Measurements from ENCODE around the gene MYH9. TPM values are rescaled to one million over a fixed set of nuclear protein-coding genes. Genes with fewer than 3 reads are reported as not detected.

The MYH9 gene
- total RNA-seq, 1 experiment from 2014 or later = 758 TPM

DNA sequence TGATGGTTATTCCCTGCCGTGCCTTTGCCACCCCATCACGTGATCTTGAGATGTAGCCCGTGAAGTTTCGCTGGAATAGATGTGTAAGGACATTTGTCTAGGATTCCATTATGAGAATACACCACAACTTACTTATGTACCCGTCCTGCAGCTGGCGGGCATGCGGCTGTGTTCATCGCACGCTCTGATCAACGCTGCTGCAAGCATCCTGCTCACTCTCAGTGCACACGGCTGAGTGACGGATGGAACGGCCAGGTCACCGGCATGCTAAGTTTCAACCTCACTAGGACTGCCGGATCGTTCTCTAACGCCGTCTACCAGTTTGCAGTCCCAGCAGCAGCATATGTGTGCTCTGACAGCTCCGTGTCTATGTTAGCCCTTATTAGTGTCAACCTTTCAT lies 90.2 kb downstream of the MYH9 start:
- Histone ChIP-seq H3K9me3 (ENCODE audit: insufficient read depth, low read depth) (no peaks in the 10 kb centered on the region), H3K79me2 (ENCODE audit: low read depth) (peaks cover 29% of the 10 kb centered on the region), H4K20me1 (ENCODE audit: insufficient read depth) (peaks cover 83% of the 10 kb centered on the region), H3K4me1 (replicated peaks; ENCODE audit: insufficient read depth) (0 out of 2 replicates have a peak, but pooled peaks cover 4% of the 10 kb centered on the region), H3K4me3 (no peak overlapping the region), H3F3A (ENCODE audit: insufficient read depth, low read depth) (peaks cover 96% of the 10 kb centered on the region), H3K9me2 (ENCODE audit: insufficient read depth) (no peaks in the 10 kb centered on the region), H3K4me2 (no peak overlapping the region), H2AFZ (no peak overlapping the region), H3K27ac (no peak overlapping the region), H3K27me3 (ENCODE audit: insufficient read depth, low read depth) (no peaks in the 10 kb centered on the region), H3K36me3 (ENCODE audit: low read depth) (peaks cover 96% of the 10 kb centered on the region)
- TF ChIP-seq EZH2 (IDR thresholded peaks at IDR 0.05; ENCODE audit: low read depth) = no peak
- TF ChIP-seq, protein P1, sequence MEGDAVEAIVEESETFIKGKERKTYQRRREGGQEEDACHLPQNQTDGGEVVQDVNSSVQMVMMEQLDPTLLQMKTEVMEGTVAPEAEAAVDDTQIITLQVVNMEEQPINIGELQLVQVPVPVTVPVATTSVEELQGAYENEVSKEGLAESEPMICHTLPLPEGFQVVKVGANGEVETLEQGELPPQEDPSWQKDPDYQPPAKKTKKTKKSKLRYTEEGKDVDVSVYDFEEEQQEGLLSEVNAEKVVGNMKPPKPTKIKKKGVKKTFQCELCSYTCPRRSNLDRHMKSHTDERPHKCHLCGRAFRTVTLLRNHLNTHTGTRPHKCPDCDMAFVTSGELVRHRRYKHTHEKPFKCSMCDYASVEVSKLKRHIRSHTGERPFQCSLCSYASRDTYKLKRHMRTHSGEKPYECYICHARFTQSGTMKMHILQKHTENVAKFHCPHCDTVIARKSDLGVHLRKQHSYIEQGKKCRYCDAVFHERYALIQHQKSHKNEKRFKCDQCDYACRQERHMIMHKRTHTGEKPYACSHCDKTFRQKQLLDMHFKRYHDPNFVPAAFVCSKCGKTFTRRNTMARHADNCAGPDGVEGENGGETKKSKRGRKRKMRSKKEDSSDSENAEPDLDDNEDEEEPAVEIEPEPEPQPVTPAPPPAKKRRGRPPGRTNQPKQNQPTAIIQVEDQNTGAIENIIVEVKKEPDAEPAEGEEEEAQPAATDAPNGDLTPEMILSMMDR (conservative IDR thresholded peaks at IDR 0.05) = no peak
- no TSS peak for BruUV-seq (replicated peaks)
- POLR2A ChIA-PET (ENCODE audit: unreplicated experiment) = no interaction called here
- CTCF ChIA-PET = interaction anchor here (1.5 kb wide), 1 partner anchor 173 kb away, joined by 3 read pairs; no protein-coding TSS in a partner anchor
- intact Hi-C loops (cut with micrococcal nuclease; ENCODE audit: unreplicated experiment) = no loop called here
- DNase-seq = no peak

DNA sequence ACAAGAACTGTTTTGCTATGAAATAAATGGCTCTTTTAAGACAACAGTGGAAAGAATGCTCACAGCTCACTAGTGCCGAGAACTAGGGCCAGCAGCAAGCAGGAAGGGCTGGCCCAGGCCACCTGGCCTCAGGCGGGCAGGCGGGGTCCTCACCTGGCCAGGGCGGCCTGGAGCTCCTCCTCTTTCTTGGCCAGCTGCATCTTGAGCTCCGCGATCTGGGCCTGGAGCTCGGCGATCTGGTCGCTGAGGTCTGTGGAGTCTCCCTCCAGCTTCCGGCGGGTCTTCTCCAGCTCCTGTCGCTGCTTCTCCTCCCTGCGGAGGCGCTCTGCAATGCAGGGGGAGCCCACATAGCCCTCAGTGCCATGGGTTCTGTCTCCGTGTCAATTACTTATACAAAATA lies 91.1 kb downstream of the MYH9 start:
- no peaks in the 10 kb centered on the region for H3K4me1 ChIP-seq (replicated peaks; ENCODE audit: insufficient read depth)
- DNase-seq = no peak
- H2AFZ ChIP-seq = no peak overlapping the region
- TF ChIP-seq, protein P1 (conservative IDR thresholded peaks at IDR 0.05) = no peak
- no peak for TF ChIP-seq EZH2 (IDR thresholded peaks at IDR 0.05; ENCODE audit: low read depth)
- H3K27me3 ChIP-seq (ENCODE audit: insufficient read depth, low read depth) = no peaks in the 10 kb centered on the region
- ChIA-PET POLR2A (ENCODE audit: unreplicated experiment) (no interaction called here), CTCF (interaction anchor here (0.6 kb wide), 2 partner anchors 11 to 82 kb away, joined by 4 to 24 read pairs; no protein-coding TSS in a partner anchor)
- H3F3A ChIP-seq (ENCODE audit: insufficient read depth, low read depth) = peaks cover 96% of the 10 kb centered on the region
- H3K9me3 ChIP-seq (ENCODE audit: insufficient read depth, low read depth) = no peaks in the 10 kb centered on the region
- intact Hi-C loops (cut with micrococcal nuclease; ENCODE audit: unreplicated experiment) = no loop called here
- peaks cover 29% of the 10 kb centered on the region for H3K79me2 ChIP-seq (ENCODE audit: low read depth)
- peaks cover 75% of the 10 kb centered on the region for H4K20me1 ChIP-seq (ENCODE audit: insufficient read depth)
- no peak overlapping the region for H3K4me2 ChIP-seq
- peaks cover 97% of the 10 kb centered on the region for H3K36me3 ChIP-seq (ENCODE audit: low read depth)
- H3K27ac ChIP-seq = no peak overlapping the region
- no TSS peak for BruUV-seq (replicated peaks)
- no peak overlapping the region for H3K4me3 ChIP-seq
- H3K9me2 ChIP-seq (ENCODE audit: insufficient read depth) = no peaks in the 10 kb centered on the region

- H2AFZ ChIP-seq = no peak overlapping the region
- H3K27ac ChIP-seq = no peak overlapping the region
- POLR2A ChIA-PET (ENCODE audit: unreplicated experiment) = interaction anchor here (0.8 kb wide), 1 partner anchor 81 kb away, joined by 6 read pairs; no protein-coding TSS in a partner anchor
- no peak overlapping the region for H3K4me2 ChIP-seq
- H3K27me3 ChIP-seq (ENCODE audit: insufficient read depth, low read depth) = no peaks in the 10 kb centered on the region
- H3K36me3 ChIP-seq (ENCODE audit: low read depth) = peaks cover 85% of the 10 kb centered on the region
- DNase-seq = no peak
- BruUV-seq (replicated peaks) = no TSS peak
- H3K4me3 ChIP-seq = no peak overlapping the region
- H3K4me1 ChIP-seq (replicated peaks; ENCODE audit: insufficient read depth) = no peaks in the 10 kb centered on the region
- TF ChIP-seq EZH2 (IDR thresholded peaks at IDR 0.05; ENCODE audit: low read depth) = no peak
- TF ChIP-seq, protein P1 (conservative IDR thresholded peaks at IDR 0.05) = no peak
- intact Hi-C loops (cut with micrococcal nuclease; ENCODE audit: unreplicated experiment) = no loop called here
- peaks cover 63% of the 10 kb centered on the region for H4K20me1 ChIP-seq (ENCODE audit: insufficient read depth)
- H3K9me3 ChIP-seq (ENCODE audit: insufficient read depth, low read depth) = no peaks in the 10 kb centered on the region
- H3K79me2 ChIP-seq (ENCODE audit: low read depth) = peaks cover 20% of the 10 kb centered on the region
- no peaks in the 10 kb centered on the region for H3K9me2 ChIP-seq (ENCODE audit: insufficient read depth)
- CTCF ChIA-PET = interaction anchor here (0.7 kb wide), 1 partner anchor 14 kb away, joined by 3 read pairs; no protein-coding TSS in a partner anchor
- H3F3A ChIP-seq (ENCODE audit: insufficient read depth, low read depth) = peaks cover 89% of the 10 kb centered on the region
Measured at GRCh38 chr22:36295247-36295646, 92.5 kb downstream of the MYH9 start.
